ENCODE measurements around the gene COLGALT1.

DNA sequence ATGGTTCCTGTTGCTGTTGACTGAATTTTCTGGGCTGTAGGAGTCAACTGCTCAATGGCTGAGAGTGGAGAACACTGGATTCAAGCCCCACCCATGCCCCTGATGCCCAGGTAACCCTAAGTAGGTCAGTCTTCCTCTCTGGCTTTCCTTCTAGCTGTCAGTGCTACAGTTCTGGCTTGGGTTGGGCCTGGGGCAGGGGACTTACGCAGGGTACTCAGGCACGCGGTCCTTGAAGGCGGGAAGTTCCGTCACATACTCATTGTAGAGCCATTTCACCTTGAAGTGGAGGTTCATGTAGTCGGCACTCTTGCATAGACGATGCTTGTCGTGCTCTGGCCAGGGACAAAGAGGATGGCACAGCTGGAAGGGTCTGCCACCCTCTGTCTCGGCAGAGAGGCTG, 77.1 kb downstream of the COLGALT1 start:
- TF ChIP-seq JUN (IDR thresholded peaks at IDR 0.05; ENCODE audit: low read depth, low read length) (no peak), SP1 (IDR thresholded peaks at IDR 0.05; ENCODE audit: low read depth, low read length) (no peak), KDM4A (IDR thresholded peaks at IDR 0.05; ENCODE audit: low read depth, low read length, severe bottlenecking) (no peak)
